Pulmonary artery endothelial cell (primary cell): Measurements from ENCODE around the gene MYEOV. TPM values are rescaled to one million over a fixed set of nuclear protein-coding genes. Genes with fewer than 3 reads are reported as not detected.

Experiments used
- DNase-seq: peaks from one replicate; pipeline ENCODE4 v3.0.0-alpha.2; 2011; ENCODE audit warnings: low read depth, low spot score
- total RNA-seq: library from RNA; depleted of rRNA; stranded (reverse); fragments of >200 nt; gene quantifications from 2 replicates; pipeline ENCODE4 v1.2.3, GENCODE V29; 2014

MYEOV gene
- total RNA-seq, 1 donor from 2014 or later = 1.1 TPM

DNA sequence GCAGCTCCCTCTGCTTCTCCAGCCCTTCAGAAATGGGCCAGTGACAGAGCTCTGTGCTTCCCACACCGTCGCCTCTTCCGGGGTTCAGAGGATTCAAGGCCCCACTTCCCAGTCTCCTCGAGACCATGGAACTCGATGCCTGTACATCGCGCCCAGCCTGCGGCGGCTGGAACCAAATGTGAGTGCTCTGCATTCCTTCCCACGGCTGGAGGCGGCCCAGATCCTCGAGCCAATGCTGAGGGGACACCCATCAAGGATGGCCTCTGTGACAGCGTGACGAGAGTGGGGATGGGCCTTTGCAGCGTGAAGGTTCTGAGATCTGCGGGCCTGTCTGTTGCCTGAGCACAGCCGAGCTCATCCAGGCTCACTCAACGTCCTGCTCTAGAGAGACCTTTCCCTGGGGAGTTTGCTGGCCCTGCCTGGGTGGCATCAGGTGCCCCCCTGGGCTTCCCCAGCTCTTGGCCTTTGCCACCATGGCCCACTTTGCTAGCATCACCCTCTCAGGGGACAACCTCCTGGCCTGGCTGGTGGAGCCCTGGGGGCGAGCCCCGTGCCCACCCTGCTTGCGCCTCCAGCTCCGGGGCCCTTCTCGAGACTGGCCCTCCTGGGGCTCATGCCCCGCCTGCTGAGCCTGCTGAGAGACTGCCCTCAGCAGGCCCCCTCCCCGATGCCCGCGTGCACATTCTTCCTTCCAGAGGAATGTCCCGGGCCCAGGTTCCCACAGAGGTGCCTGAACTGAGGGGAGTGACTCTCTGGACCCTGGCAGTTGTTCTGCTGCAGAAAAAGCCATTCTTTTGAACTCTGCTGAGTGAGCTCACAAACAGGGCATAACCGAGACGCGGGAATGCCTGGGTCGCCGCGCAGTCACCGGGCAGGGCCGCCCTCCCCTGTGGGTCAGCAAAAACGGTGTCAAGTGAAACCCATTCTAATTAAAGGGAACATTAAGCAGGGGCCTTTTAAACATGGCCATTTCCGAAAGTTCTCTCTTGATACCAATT, 7.3 kb upstream of the MYEOV start:
- DNase-seq = no peak

DNA sequence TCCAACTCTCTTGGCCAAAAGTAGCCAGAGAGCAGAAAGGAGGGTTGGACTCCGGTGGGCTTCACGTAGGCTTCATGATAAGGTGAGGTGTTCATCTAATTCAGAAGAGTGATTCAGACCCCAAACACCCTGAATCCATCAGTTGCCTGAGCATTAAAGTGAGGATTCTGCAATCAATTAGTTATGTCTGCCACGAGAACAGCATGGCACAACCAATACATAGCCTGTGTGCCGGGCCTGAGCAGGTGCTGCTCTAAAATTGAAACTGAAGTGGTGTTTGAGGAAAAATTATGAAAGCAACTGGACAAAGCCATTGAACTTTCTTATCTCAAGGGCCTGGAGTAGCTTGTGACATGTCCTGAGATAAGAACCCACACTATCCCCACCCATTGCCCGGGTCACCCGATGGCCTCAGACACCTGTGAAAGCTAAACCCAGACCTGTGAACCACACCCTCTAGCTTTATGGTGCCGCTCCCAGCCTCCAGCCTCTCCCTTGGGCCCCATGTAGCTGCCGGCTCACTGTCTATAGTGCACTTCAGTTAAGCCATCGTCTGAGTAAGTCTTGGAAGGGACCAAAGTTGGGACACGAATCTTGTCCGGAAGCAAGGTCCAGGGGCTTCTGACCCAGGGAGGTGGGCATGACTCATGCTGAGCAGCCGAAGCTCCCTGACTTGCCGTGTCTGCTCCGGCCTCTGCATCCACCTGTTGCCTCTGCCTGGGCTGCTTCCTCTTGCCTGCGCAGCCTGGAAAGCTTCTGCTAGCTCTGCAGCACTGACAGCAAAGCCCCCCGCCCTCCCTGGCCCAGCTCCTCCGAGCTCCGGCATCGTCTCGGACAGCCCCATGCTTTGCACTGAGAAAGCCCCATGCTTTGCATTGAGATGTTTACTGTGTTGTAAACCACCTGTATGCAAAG, 5.7 kb upstream of the MYEOV start:
- DNase-seq = no peak

DNA sequence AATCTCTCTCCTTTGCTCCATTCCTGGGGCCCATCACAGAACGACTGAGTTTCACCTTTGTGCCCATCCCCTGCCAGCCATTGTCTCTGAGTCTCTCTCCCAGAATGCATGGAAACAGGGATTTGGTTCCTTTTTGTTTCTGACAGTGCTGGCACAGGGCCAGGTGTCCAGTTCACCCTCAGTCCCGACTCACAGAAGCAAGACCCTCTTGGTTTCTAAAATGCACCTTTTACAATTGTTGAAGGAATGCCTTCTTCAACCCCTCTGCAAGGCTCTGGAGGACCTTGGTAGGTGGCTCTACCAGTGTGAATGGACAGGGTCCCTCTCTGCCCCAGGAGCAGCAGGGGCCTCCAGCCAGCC, 5.1 kb upstream of the MYEOV start:
- DNase-seq = no peak

DNA sequence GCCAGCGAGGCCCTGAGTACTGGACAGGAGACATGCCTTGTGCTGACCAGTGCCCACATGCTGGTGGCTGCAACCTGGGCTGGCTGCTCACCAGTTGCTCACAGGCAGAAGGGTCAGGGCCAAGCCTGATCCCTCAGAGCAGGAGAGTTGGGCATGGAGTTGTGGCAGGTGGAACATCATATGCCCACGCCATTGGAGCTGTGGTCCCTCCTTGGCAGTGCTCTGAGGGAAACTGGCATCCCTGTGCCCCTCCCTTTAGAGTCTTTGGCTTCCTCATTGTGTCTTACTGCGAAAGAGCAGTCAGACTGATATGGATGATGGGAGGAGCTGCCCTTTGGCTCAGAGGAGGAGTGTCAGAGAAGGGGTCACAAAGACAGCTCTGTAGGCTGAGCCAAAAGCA, 3.1 kb upstream of the MYEOV start:
- DNase-seq = no peak

DNA sequence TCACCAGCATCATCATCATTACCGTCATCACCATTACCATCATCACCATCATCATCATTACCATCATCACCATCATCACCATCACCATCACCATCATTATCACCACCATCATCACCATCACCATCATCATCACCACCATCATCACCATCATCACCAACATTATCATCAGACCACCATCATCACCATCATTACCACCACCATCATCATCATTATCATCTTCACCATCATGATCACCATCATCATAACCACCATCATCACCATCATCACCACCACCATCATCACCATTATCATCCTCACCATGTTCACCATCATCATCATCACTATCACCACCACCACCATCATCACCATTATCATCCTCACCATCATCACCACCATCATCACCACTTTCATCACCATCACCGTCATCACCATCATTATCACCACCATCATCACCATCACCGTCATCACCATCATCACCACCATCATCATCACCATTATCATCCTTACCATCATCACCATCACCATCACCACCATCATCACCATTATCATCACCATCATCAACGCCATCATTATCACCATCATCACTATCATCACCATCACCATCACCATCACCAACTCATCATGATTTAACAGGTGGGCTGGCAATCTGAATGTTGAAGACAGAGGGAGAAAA, 2.4 kb upstream of the MYEOV start:
- DNase-seq = no peak

DNA sequence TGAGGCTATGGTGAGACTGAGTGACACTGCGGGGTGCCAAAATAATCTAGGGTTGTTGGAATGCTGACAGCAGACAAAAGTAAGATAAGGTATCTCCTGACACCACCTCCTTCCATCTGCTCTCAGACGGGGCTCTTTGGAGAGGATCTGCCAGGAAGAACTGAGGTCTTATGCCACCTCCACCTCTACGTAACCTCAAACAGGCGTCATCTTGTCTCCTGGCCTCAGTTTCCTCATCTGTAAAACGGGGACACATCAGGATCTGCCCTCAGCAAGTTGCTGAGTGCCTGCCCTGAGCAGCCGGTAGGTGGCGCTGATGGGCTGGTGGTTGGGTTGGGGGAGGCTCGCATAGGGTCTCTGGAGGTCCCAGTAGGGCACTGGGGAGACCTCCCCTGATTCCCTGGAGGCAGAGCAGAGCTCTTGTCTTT, 1.7 kb upstream of the MYEOV start:
- no peak for DNase-seq

DNA sequence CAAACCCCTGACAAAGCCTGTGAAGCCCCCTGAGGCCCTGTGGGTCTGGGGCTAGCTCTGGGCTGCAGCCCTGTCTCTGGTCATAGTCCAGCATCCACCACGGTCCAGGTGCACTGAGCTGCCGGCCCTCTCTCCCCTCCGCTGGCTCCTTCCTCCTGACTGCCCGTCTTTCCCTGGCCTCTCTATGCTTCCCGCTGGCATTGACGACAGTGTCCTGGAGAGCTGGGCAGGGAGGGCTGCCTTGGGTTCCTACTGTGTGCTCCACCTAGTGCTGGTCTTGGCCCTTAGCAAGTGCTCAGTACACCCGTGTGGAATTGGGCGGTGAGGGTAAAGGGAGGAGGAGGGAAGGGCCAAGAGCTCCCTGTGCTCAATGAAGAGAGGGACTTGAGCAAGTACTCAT, 868 bp upstream of the MYEOV start:
- no peak for DNase-seq

DNA sequence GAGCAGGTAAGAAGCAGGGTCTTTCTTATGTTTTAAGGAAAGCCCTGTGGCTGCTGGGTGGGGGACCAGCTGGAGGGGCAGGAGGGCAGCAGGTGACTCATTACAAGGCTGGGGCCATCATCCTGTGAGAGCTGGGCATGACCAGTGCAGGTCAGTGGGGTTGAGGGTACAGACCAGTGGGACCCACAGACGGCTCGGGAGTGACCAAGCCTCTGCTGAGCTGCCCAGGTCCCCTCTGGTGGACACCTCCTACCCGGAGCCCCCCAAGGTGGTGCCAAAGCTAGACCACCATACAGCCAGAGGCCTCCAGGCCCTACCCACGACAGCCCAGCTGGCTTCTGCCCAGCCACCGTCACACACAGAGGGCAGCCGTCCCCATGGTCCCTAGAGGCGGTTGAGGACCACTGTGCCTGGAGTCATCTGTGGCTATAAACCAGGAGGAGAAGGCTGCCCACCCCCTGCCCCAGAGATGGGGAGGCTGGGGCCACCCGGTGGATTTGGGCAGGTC, 670 bp downstream of the MYEOV start:
- DNase-seq = no peak

DNA sequence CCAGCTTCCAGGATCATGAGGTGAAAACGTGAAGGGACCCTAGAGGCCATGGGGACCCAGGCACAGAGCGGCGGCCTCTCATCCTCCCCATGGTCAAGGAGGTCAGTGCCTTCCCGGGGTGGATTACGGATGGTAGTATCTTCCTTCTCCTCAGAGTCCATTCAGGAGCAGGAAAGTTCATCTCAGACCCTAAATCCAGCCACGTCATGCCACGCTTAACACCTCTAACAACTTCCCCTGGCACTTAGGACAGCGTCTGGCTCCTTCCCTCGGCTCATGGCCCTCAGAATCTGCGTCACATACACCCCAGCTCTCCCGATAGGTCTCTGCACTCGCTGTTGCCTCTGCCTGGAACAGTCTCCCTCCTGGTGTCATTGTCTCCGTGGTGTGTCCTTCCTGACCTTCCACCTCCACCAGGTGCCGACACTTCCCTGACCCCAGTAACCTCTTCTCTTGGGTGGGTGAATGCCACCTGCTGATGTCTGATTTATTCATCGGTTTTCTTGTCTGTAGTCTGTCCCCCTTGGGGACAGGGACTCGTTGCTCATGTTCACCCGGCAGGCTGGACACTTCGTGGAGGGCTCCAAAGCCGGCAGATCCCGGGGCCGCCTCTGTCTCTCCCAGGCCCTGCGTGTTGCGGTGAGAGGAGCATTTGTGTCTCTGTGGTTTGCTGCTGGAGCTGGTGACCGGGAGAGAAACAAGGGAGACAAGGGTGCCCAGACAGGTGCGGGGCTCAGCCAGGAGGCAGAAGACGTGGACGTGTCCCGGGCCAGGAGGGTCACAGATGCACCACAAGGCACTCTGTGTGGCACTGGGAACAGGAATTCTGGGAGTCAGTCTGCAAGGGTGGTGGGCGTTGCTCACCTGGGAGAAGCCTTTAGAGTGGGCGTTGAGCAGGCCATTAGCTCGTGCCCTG, 1.4 kb downstream of the MYEOV start:
- DNase-seq = no peak

DNA sequence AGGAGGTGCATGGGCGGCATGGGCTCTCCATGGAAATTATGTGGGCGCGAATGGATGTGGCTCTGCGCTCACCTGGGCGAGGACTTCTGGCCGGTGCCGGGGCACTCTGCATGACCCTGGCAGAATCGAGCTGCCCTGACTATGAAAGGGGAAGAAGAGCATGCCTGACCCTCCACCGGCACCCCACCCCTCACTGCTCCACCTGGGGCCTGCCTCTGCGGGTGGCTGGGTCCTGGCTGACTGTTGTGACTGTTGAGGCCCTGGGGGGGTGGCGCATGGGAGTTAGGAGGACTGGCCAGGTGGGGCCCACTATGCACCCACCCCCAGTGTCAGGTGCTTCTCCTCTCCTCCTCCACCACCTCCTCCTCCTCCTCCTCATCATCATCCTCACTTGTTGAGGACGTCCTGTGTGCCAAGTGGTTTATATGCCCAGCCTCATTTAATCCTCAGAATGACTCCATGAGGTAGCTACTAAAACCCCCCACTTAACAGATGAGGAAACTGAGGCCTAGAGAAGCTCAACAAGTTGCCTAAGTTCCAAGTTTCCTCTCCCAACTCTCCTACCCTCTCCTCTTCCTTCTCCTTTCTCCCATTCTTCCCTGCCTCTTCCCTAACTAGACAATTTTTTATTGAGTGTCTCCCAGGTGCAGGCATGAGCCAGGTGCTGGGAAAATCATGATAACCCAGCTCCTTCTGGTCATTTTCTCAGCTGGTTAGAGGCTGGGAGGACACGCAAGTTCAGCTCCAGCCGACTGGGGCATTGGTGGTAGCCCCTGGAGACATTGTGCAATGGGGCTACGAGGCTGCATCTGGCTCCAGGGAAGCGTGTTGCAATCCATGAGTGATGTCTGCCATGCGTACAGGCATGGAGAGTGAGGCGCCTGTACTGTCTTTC, 2.3 kb downstream of the MYEOV start:
- DNase-seq = no peak

DNA sequence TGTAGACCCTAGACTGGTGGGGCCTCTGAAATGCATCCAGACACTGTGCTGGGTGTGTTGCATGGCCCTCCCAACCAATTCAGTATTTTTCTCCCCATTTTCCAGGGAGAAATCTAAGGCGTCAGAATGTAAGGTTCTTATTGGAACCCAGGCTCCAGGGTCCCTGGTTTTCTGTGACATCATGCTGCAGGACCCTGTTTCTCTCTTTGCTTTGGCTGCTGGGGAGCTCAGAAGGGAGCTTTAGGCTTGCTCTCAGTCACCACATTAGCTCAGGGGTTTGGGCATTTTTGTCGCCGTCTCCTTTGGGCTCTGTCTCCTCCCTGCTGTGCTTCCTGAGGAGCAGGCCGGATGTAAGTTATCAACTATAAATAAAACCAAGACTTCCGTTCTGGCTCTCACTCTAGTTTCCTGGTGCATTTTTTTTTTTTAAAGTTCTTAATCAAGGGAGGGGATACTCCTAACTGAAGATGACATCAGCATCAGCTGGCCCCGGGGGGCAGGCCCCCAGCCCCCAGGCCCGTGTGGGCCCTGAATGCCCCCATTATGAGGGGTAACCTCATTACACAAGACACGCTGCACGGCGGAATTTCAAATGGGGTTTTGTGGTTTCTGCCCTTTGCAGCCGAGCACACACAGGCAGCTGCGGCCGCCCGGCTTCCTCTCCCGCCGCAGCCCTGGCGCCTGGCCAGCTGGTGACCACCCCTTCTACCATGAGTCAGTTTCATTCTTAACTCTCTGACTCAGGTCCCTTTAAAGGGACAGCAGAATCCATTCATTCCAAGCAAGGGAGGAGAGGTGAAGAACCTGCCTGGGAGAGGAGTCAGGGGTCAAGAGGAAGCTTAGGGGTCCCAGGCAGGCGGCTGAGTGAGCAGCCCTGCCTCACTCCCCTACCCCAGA, 3.2 kb downstream of the MYEOV start:
- DNase-seq = peak; percentile 89

DNA sequence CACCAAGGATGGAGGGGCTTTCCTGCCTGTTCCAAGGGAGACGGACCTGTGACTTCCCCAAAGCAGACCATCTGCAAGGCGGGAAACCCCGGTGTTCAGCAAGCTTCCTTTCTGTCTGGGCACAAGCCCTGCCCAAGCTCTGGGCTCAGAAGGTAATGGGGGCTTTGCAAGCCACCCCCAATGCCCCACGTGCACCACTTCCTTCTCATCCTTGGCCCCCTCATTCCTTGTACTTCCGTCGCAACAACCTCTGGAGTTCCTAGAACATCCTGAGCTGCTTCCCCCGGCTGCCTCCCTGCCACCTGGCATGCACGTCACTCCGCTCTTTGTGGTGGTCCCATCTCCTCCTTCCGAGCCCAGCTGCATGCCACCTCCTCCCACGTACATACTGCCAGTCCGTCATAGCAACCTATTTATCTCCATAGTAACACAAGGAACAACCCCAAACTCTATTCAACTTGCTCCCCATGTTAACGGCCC, 3.9 kb downstream of the MYEOV start:
- DNase-seq = no peak

DNA sequence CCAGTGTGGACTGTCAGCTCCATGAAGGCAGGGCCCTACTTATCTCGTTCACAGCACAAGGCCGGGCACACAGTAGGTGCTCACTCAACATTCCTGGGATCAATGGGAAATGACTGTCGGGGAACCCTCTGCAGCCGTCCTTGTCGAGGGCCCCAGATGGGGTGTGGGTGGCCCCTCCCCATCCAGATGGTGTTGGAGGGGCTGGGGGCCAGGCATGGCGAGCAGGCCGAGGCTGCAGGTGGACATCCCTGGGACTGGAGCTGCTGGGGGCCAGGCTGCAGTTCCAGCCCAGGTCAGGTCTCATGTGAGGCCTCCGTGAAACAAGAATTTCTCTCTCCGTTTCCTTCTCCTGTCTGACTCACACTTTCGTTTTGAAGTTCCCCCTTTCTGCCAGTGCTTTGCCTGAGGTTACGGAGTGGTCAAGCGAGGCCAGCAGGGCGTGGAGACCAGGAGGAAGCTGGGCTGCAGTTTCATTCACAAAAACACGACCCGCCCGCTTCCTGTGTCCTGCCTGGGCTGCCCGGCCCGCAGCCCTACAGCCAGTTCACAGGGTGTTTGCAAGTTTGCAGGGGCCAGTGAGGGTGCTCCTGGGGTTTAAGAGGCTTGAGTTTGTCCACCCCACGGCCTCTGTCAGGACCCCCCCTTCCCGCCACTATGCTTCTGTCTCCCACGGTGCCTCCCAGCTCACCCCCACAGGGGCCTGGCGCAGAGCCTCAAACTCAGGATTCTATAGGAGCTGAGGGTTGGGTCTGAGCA, 4.5 kb downstream of the MYEOV start:
- DNase-seq = peak; percentile 56

DNA sequence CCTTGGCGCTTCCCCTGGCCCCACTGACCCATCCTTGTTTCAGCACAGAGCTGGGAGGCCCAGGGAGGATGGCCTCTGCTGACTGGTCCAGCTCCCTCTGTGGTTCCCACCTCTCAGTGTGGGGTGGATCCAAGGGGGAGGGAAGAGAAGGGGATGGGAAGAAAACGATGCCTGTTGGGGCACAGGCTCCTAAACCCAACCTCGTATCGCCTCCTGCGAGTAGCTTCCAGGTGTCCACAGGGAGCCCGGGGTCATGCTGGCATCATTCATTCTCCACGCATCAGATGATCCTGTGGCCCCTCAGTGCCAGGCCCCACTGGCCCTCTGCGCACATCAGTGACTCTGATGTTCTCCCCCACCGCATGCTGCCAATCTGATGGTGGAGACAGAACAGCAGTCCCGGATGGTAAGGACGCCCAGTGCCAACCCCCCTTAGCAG, 5.1 kb downstream of the MYEOV start:
- DNase-seq = no peak

DNA sequence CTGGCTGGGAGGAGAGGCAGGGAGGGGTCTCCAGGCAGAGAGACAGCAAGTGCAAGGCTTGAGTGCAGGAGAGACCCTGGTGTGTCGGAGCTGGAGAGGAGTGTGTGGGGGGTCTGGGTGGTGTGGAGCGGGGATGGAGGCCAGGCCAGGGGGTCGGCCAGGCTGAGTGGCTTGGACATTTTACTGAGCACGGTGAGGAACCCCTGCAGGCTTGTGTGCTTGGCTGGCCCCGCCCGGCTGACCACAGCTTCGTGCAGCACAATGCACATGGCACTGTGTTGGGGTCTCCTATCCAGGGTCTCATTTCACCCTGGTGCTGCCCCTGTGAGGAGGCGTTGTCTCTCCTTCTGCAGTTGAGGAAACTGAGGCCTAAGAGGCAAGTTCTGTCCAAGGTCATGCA, 5.6 kb downstream of the MYEOV start:
- no peak for DNase-seq

DNA sequence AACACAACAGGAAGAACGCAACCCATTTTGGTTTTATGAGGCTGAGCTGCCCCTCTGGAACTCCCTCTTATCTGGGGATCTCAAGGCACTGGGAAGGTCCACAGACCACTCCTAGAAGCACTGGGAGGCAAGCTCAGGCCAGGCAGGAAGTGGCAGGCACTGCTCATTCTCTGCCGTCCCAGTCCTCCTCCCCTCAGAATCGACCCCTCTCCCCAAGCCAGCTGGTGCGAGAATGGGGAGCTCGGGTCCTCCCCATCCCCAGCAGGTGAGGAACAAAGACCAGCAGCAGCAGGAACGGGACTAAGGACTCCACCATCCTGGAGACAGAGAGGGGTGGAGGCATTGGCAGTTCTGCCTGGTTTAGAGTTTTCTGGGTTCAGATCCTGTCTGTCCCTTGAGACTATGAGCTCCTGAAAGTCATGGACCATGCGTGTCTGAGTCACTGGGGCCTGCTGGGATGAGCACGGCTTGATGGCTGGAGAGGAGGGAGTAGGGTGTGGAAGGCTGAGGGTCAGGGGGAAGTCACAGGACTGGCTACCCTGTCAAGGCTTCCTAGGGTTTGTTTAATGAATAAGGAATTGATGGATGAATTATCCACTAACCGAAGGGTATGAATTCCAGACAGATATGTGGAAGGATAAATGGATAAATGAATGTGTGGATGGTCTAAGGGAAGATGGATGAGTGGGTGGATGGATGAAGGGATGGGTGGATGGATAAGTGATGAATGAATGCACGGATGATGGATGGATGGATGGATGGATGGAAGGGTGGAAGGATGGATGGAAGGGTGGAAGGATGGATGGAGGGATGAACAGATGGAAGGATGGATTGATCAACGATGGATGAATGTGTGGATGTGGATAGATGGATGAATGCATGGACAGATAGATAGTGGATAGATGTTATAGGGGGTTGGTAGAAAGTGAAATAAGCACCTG, 6.4 kb downstream of the MYEOV start:
- no peak for DNase-seq
